ENCODE measurements around the gene CD200R1L. TPM values are rescaled to one million over a fixed set of nuclear protein-coding genes. Genes with fewer than 3 reads are reported as not detected.
"Not testable (repeated sequence)": the region's sequence is repeated elsewhere in the genome, so short reads cannot be mapped to it uniquely, and the experiment has no call there.

Gene CD200R1L
- total RNA-seq, 2 experiments from 2014 or later, result not detected

GRCh38 chr3:112857526-112857925 lies 10.9 kb upstream of the CD200R1L start:
- H3K9me3 Mint-ChIP-seq (ENCODE audit: low read depth), result peaks cover 2% of the 10 kb centered on the region
- CTCF ChIA-PET, result no interaction called here
- H3K4me1 Mint-ChIP-seq, result peaks cover 28% of the 10 kb centered on the region
- peak overlapping the region; percentile 54 for H3K27ac Mint-ChIP-seq
- no peak overlapping the region for H3K4me3 Mint-ChIP-seq
- peaks cover 12% of the 10 kb centered on the region for H3K36me3 Mint-ChIP-seq
- DNase-seq (no peak), ATAC-seq (peak; percentile 45)
- no peaks in the 10 kb centered on the region for H3K27me3 Mint-ChIP-seq

DNA sequence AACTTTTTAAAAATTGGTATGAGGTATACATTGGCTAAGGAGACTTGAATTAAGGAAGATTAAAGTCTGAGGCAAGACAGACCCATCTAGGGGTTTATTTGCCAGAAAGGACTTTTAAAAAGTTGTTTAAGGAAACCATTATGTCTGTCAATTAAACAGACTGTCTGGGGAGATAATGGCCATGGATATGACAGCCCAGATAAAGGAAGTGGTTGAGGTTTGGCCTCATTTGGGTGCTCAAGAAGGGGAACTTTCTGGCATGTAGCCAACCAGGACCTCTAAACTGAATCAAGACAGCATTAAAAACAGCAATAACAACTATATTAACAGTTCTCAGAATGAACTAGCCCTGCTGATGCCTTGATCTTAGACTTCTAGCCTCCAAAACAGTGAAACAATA lies 9.9 kb upstream of the CD200R1L start:
- CTCF ChIA-PET, result no interaction called here
- DNase-seq (peak; percentile 64), ATAC-seq (peak; percentile 48)
- Mint-ChIP-seq H3K4me3 (no peak overlapping the region), H3K36me3 (peaks cover 21% of the 10 kb centered on the region), H3K4me1 (peaks cover 28% of the 10 kb centered on the region), H3K9me3 (ENCODE audit: low read depth) (peaks cover 11% of the 10 kb centered on the region), H3K27ac (peak overlapping the region; percentile 34), H3K27me3 (no peaks in the 10 kb centered on the region)

- H3K27ac Mint-ChIP-seq, result no peak overlapping the region
Observed at GRCh38 chr3:112855883-112856282, 9.2 kb upstream of the CD200R1L start.

DNA sequence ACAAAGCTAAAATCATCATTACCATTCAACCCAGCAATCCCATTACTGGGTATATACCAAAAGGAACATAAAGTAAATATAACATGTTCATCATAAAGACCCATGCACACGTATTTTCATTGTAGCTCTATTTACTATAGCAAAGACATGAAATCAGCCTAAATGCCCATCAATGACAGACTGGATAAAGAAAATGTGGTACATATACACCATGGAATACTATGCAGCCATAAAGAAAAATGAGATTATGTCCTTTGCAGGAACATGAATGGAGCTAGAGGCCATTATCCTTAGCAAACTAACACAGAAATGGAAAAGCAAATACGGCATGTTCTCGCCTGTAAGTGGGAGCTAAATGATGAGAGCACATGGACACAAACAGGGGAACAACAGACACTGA lies 8.4 kb upstream of the CD200R1L start:
- H3K27me3 Mint-ChIP-seq, result not testable (repeated sequence)
- CTCF ChIA-PET, result interaction anchor here (0.8 to 0.9 kb wide), 2 partner anchors 12 to 16 kb away, joined by 3 read pairs; no protein-coding TSS in a partner anchor

More at GRCh38 chr3:112855883-112856282, 9.2 kb upstream of the CD200R1L start:
- Mint-ChIP-seq H3K9me3 (ENCODE audit: low read depth) (peaks cover 15% of the 10 kb centered on the region), H3K4me1 (peaks cover 28% of the 10 kb centered on the region), H3K27me3 (no peaks in the 10 kb centered on the region), H3K36me3 (peaks cover 26% of the 10 kb centered on the region), H3K4me3 (no peak overlapping the region)
- CTCF ChIA-PET, result no interaction called here
- DNase-seq (no peak), ATAC-seq (no peak)

DNA sequence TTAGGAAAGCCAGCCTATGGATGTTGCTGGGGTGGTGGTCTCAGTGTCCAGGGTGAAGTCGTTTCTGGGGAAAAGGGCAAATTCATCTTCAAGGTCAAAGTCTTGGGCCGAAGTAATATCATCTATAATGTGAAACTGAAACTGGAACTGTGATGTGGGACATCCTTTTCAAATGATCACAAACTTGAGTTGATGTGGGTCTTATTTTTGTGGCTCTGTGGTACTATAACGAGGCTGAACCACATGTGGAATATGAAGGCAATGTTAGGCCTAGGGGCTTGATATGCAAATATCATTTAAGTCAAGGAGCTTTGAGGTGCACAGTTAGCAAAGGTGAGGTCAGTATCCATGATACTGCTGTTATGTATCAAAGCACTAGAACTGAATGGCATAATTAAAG lies 1.5 kb upstream of the CD200R1L start:
- Mint-ChIP-seq H3K27me3 (no peaks in the 10 kb centered on the region), H3K9me3 (ENCODE audit: low read depth) (peaks cover 22% of the 10 kb centered on the region), H3K4me1 (peaks cover 37% of the 10 kb centered on the region), H3K36me3 (peaks cover 50% of the 10 kb centered on the region), H3K27ac (peak overlapping the region; percentile 91), H3K4me3 (peak overlapping the region; percentile 53)
- CTCF ChIA-PET, result interaction anchor here (1.0 to 2.4 kb wide), 4 partner anchors 19 to 205 kb away, joined by 3 to 8 read pairs (median 4); no protein-coding TSS in a partner anchor
- ATAC-seq (peak; percentile 74), DNase-seq (peak; percentile 46)

More for the DNA sequence above, 8.4 kb upstream of the CD200R1L start:
- H3K4me3 Mint-ChIP-seq, ATAC-seq, DNase-seq, H3K27ac Mint-ChIP-seq: not testable (repeated sequence)
- peaks cover 34% of the 10 kb centered on the region for H3K36me3 Mint-ChIP-seq
- peaks cover 28% of the 10 kb centered on the region for H3K4me1 Mint-ChIP-seq
- peaks cover 18% of the 10 kb centered on the region for H3K9me3 Mint-ChIP-seq (ENCODE audit: low read depth)

- H3K4me3 Mint-ChIP-seq, result peak overlapping the region; percentile 53
Observed at GRCh38 chr3:112847692-112848091, 1.0 kb upstream of the CD200R1L start.

GRCh38 chr3:112845772-112846171 lies 892 bp downstream of the CD200R1L start:
- Mint-ChIP-seq H3K9me3 (ENCODE audit: low read depth) (peaks cover 15% of the 10 kb centered on the region), H3K27me3 (no peaks in the 10 kb centered on the region), H3K36me3 (peaks cover 38% of the 10 kb centered on the region), H3K4me1 (peaks cover 37% of the 10 kb centered on the region), H3K4me3 (no peak overlapping the region), H3K27ac (no peak overlapping the region)
- ATAC-seq (no peak), DNase-seq (no peak)
- CTCF ChIA-PET, result interaction anchor here (0.9 to 2.2 kb wide), 2 partner anchors 22 to 111 kb away, joined by 3 to 5 read pairs; no protein-coding TSS in a partner anchor

More at GRCh38 chr3:112847692-112848091, 1.0 kb upstream of the CD200R1L start:
- CTCF ChIA-PET, result interaction anchor here (0.6 to 2.4 kb wide), 8 partner anchors 13 to 204 kb away, joined by 3 to 8 read pairs (median 4); no protein-coding TSS in a partner anchor
- Mint-ChIP-seq H3K27ac (peak overlapping the region; percentile 91), H3K9me3 (ENCODE audit: low read depth) (peaks cover 25% of the 10 kb centered on the region), H3K4me1 (peaks cover 37% of the 10 kb centered on the region), H3K36me3 (peaks cover 52% of the 10 kb centered on the region), H3K27me3 (no peaks in the 10 kb centered on the region)
- ATAC-seq (peak; percentile 91), DNase-seq (peak; percentile 88)

GRCh38 chr3:112829046-112829445 lies 17.6 kb downstream of the CD200R1L start:
- CTCF ChIA-PET, result interaction anchor here (1.0 to 1.6 kb wide), 2 partner anchors 10 to 19 kb away, joined by 4 to 5 read pairs; no protein-coding TSS in a partner anchor

DNA sequence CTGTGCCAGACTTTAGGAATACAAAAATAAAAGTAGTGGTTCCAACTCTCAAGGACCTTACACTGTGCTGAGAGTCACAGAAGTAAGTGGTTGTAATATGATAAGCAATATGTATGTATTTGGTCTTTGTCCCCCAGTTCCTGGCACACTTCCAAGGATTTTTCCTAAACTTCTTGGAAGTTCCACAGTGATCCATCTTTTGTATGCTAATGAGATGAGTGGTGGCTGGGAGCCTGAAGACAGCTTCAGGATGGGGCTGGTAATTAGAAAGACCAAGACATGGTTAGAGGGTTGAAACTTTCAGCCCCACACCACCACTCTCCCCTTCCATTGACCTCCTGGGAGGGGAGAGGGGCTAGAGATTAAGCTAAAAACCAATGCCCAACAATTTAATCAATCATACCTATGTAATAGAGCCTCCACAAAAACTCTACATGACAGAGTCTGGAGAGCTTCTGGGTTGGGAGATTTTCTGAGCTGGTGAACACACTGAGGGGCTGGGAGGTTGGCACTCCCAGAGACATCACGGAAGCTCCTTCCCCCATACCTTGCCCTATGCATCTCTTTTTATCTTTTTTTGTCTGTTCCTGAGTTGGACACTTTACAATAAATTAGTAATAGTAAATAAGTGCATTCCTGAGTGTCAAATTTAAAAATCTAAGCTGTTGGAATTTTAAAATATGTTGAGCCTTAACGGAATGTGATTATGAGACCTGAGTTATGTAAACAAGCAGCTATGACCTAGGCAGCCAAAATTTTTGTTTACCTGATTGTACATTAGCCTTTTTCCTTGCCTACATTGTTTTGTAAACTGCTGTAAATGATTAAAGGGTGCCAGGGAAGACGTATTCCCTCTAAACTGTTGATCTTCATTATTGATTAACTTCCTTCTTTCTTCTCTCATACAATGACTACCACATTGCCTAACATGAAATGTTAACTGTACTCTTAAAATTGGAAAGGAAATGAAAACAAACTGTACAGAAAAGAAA lies 24.3 kb downstream of the CD200R1L start:
- DNase-seq (no peak), ATAC-seq (no peak)
- Mint-ChIP-seq H3K4me3 (no peak overlapping the region), H3K4me1 (no peaks in the 10 kb centered on the region), H3K27me3 (peaks cover 5% of the 10 kb centered on the region), H3K36me3 (peaks cover 1% of the 10 kb centered on the region), H3K27ac (no peak overlapping the region), H3K9me3 (ENCODE audit: low read depth) (no peaks in the 10 kb centered on the region)
- CTCF ChIA-PET, result interaction anchor here (0.7 to 1.7 kb wide), 5 partner anchors 88 to 432 kb away, joined by 3 to 5 read pairs (median 4); no protein-coding TSS in a partner anchor

More at GRCh38 chr3:112829046-112829445, 17.6 kb downstream of the CD200R1L start:
- H3K27me3 Mint-ChIP-seq, result no peaks in the 10 kb centered on the region
- H3K4me1 Mint-ChIP-seq, result no peaks in the 10 kb centered on the region
- ATAC-seq (no peak), DNase-seq (no peak)
- H3K9me3 Mint-ChIP-seq (ENCODE audit: low read depth), result no peaks in the 10 kb centered on the region
- no peak overlapping the region for H3K4me3 Mint-ChIP-seq
- no peaks in the 10 kb centered on the region for H3K36me3 Mint-ChIP-seq
- H3K27ac Mint-ChIP-seq, result no peak overlapping the region

DNA sequence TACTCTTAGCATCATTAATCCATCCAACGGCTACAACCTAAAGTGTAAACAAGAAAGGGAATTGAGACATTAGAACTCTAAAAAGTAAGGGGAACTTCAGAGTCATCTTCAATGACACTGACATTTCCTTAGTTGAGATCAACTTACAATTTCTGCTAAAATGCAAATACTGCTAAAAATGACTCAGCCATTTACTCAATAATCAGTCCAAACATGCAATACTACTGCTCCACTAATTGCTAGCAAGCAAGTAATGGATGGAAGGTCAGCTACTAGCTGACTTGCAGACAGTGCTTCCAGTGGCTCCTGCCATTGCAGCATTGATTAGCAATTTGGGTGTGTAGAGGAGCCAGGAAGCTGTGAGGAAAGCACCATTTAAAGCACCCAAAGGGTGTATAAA lies 28.4 kb downstream of the CD200R1L start:
- CTCF ChIA-PET, result interaction anchor here (1.6 kb wide), 1 partner anchor 11 kb away, joined by 5 read pairs; no protein-coding TSS in a partner anchor
- Mint-ChIP-seq H3K36me3 (peaks cover 1% of the 10 kb centered on the region), H3K9me3 (ENCODE audit: low read depth) (no peaks in the 10 kb centered on the region), H3K4me3 (no peak overlapping the region), H3K27me3 (peaks cover 5% of the 10 kb centered on the region), H3K4me1 (peaks cover 10% of the 10 kb centered on the region), H3K27ac (no peak overlapping the region)
- DNase-seq (no peak), ATAC-seq (no peak)

DNA sequence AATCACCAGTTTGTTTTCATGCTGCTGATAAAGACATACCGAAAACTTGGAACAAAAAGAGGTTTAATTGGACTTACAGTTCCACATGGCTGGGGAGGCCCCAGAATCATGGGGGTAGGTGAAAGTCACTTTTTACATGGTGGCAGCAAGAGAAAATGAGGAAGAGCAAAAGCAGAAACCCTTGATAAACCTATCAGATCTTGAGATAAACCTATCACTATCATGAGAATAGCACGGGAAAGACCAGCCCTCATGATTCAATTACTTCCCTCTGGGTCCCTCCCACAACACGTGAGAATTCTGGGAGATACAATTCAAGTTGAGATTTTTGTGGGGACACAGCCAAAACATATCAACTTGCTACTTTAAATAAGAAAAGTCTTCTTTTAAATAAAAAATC lies 28.9 kb downstream of the CD200R1L start:
- peaks cover 13% of the 10 kb centered on the region for H3K4me1 Mint-ChIP-seq

DNA sequence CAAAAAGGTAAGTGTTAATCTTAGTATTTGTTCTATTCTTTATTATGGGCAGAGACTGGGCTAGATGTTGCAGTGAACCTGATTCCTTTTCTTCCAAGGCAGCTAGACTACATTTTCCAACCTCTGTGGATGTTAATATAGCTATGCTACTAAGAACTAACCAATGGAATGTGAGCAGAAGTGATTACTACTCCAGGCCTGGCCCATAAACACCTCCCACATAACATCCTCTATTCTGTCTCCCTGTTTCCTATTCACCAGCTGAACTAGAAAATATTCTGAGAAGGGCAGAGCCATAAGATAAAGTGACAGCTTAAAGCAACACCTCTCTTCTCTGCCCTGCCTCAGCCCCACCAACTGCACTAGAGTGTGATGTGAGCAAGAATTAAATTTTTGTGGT lies 29.4 kb downstream of the CD200R1L start:
- H3K9me3 Mint-ChIP-seq (ENCODE audit: low read depth), result no peaks in the 10 kb centered on the region
- no peak overlapping the region for H3K4me3 Mint-ChIP-seq
- no peak for DNase-seq
- H3K27me3 Mint-ChIP-seq, result peaks cover 5% of the 10 kb centered on the region
- peaks cover 17% of the 10 kb centered on the region for H3K4me1 Mint-ChIP-seq
- CTCF ChIA-PET, result interaction anchor here (2.1 kb wide), 1 partner anchor 83 kb away, joined by 8 read pairs; no protein-coding TSS in a partner anchor
- peaks cover 1% of the 10 kb centered on the region for H3K36me3 Mint-ChIP-seq
- ATAC-seq, result no peak
- H3K27ac Mint-ChIP-seq, result no peak overlapping the region

More for the DNA sequence above, 28.9 kb downstream of the CD200R1L start:
- H3K27ac Mint-ChIP-seq, result no peak overlapping the region
- ATAC-seq, result no peak
- H3K4me3 Mint-ChIP-seq, result no peak overlapping the region
- no peaks in the 10 kb centered on the region for H3K9me3 Mint-ChIP-seq (ENCODE audit: low read depth)
- CTCF ChIA-PET, result interaction anchor here (2.1 kb wide), 1 partner anchor 83 kb away, joined by 8 read pairs; no protein-coding TSS in a partner anchor
- H3K27me3 Mint-ChIP-seq, result peaks cover 5% of the 10 kb centered on the region
- DNase-seq, result no peak
- H3K36me3 Mint-ChIP-seq, result peaks cover 1% of the 10 kb centered on the region

GRCh38 chr3:112815981-112816380 lies 30.7 kb downstream of the CD200R1L start:
- no peak overlapping the region for H3K27ac Mint-ChIP-seq
- ATAC-seq (no peak), DNase-seq (no peak)
- no peaks in the 10 kb centered on the region for H3K27me3 Mint-ChIP-seq
- H3K4me3 Mint-ChIP-seq, result no peak overlapping the region
- H3K4me1 Mint-ChIP-seq, result peaks cover 25% of the 10 kb centered on the region
- H3K36me3 Mint-ChIP-seq, result peaks cover 1% of the 10 kb centered on the region
- no peaks in the 10 kb centered on the region for H3K9me3 Mint-ChIP-seq (ENCODE audit: low read depth)
- CTCF ChIA-PET, result interaction anchor here (1.0 to 4.1 kb wide), 3 partner anchors 81 to 186 kb away, joined by 3 to 36 read pairs (median 8); no protein-coding TSS in a partner anchor

Data from activated CD8-positive, alpha-beta memory T cell treated with anti-CD3 and anti-CD28 coated beads, Interleukin-2, amount 10 ng/mL, durations not matched to agents 7 days and 5 days (primary cell).